H9 (cell line): Measurements from ENCODE around the gene HYAL3. TPM values are rescaled to one million over a fixed set of nuclear protein-coding genes. Genes with fewer than 3 reads are reported as not detected.

ENCODE experiments used
- DNase-seq: peaks from one replicate; pipeline ENCODE4 v3.0.0-alpha.2; 2017
- H2AFZ ChIP-seq: one replicate; pipeline ENCODE4 v1.6.1; 2013; ENCODE audit warnings: mild to moderate bottlenecking, low read length, control low read depth, moderate library complexity
- H2AK5ac ChIP-seq: 2 replicates; pipeline ENCODE4 v1.6.1; 2013; ENCODE audit warnings: low read length, control low read depth, mixed read lengths; ENCODE audit not compliant: insufficient read length
- H2BK120ac ChIP-seq: one replicate; pipeline ENCODE4 v1.6.1; 2013; ENCODE audit warnings: low read depth, mild to moderate bottlenecking, low read length, control low read depth, inconsistent platforms; ENCODE audit not compliant: poor library complexity, severe bottlenecking
- H2BK12ac ChIP-seq: 2 replicates; pipeline ENCODE4 v1.6.1; 2013; ENCODE audit warnings: low read length, control low read depth, mixed read lengths, low read depth; ENCODE audit not compliant: insufficient read length
- H2BK15ac ChIP-seq: 2 replicates; pipeline ENCODE4 v1.6.1; 2013; ENCODE audit warnings: low read depth, low read length, control low read depth
- H2BK20ac ChIP-seq: one replicate; pipeline ENCODE4 v1.6.1; 2013; ENCODE audit warnings: low read depth, mild to moderate bottlenecking, low read length, control low read depth, inconsistent platforms; ENCODE audit not compliant: poor library complexity, severe bottlenecking
- H2BK5ac ChIP-seq: 2 replicates; pipeline ENCODE4 v1.6.1; 2013; ENCODE audit warnings: low read length, control low read depth, mixed read lengths; ENCODE audit not compliant: insufficient read length
- H3K14ac ChIP-seq: 2 replicates; pipeline ENCODE4 v1.6.1; 2013; ENCODE audit warnings: low read length, control low read depth; ENCODE audit not compliant: insufficient read depth
- H3K18ac ChIP-seq: 2 replicates; pipeline ENCODE4 v1.6.1; 2013; ENCODE audit warnings: low read depth, mild to moderate bottlenecking, mixed read lengths, low read length, control low read depth; ENCODE audit not compliant: insufficient read length
- H3K23ac ChIP-seq: 2 replicates; pipeline ENCODE4 v1.6.1; 2013; ENCODE audit warnings: low read length, control low read depth, mixed read lengths, low read depth; ENCODE audit not compliant: insufficient read length
- H3K23me2 ChIP-seq: 2 replicates; pipeline ENCODE4 v1.6.1; 2013; ENCODE audit warnings: low read depth, mild to moderate bottlenecking, mixed read lengths, low read length, control low read depth; ENCODE audit not compliant: insufficient read length, poor library complexity, severe bottlenecking
- H3K27ac ChIP-seq: 2 replicates; pipeline ENCODE4 v1.5.1; 2013; ENCODE audit warnings: low read length, control low read depth, mixed read lengths, low read depth; ENCODE audit not compliant: insufficient read length
- H3K27me3 ChIP-seq: 2 replicates; pipeline ENCODE4 v1.6.1; 2013; ENCODE audit warnings: low read length, control low read depth, inconsistent platforms; ENCODE audit not compliant: insufficient read depth
- H3K4ac ChIP-seq: 2 replicates; pipeline ENCODE4 v1.6.1; 2013; ENCODE audit warnings: low read depth, mild to moderate bottlenecking, control low read depth, inconsistent platforms, low read length, moderate library complexity
- H3K4me1 ChIP-seq: 2 replicates; pipeline ENCODE4 v1.6.1; 2013; ENCODE audit warnings: low read length, control low read depth, inconsistent platforms; ENCODE audit not compliant: insufficient read depth
- H3K4me2 ChIP-seq: 2 replicates; pipeline ENCODE4 v1.6.1; 2013; ENCODE audit warnings: low read length, control low read depth, mixed read lengths; ENCODE audit not compliant: insufficient read length, insufficient read depth
- H3K56ac ChIP-seq: 2 replicates; pipeline ENCODE4 v1.6.1; 2013; ENCODE audit warnings: low read depth, mild to moderate bottlenecking, mixed read lengths, low read length, control low read depth; ENCODE audit not compliant: insufficient read length
- H3K79me1 ChIP-seq: 2 replicates; pipeline ENCODE4 v1.6.1; 2013; ENCODE audit warnings: low read depth, mild to moderate bottlenecking, moderate library complexity, low read length, control low read depth, inconsistent platforms; ENCODE audit not compliant: insufficient read depth, poor library complexity, severe bottlenecking
- H3K79me2 ChIP-seq: 2 replicates; pipeline ENCODE4 v1.6.1; 2013; ENCODE audit warnings: low read length, control low read depth, inconsistent platforms; ENCODE audit not compliant: insufficient read depth
- H3K9ac ChIP-seq: 2 replicates; pipeline ENCODE4 v1.6.1; 2013; ENCODE audit warnings: low read length, control low read depth, mixed read lengths; ENCODE audit not compliant: insufficient read length; ENCODE audit errors: extremely low read depth
- H3K9me3 ChIP-seq: one replicate; pipeline ENCODE4 v1.6.1; 2013; ENCODE audit warnings: low read depth, low read length, inconsistent platforms; ENCODE audit not compliant: control insufficient read depth
- H3T11ph ChIP-seq: one replicate; pipeline ENCODE4 v1.6.1; 2013; ENCODE audit warnings: mild to moderate bottlenecking, low read length, control low read depth, inconsistent platforms
- H4K20me1 ChIP-seq: one replicate; pipeline ENCODE4 v1.6.1; 2013; ENCODE audit not compliant: control insufficient read depth, insufficient read length, insufficient read depth
- H4K5ac ChIP-seq: 2 replicates; pipeline ENCODE4 v1.6.1; 2013; ENCODE audit warnings: low read depth, mild to moderate bottlenecking, mixed read lengths, low read length, control low read depth; ENCODE audit not compliant: insufficient read length
- H4K8ac ChIP-seq: replicated peaks from 2 replicates; pipeline ENCODE4 v1.6.1; 2013; ENCODE audit warnings: low read length, control low read depth, mixed read lengths, low read depth; ENCODE audit not compliant: insufficient read length
- H4K91ac ChIP-seq: 2 replicates; pipeline ENCODE4 v1.6.1; 2013; ENCODE audit warnings: low read depth, mild to moderate bottlenecking, moderate library complexity, mixed read lengths, low read length, control low read depth; ENCODE audit not compliant: insufficient read length
- H3K27ac Mint-ChIP-seq, 3 experiments: 2 replicates in 2 of 3; 3 replicates in 1 of 3; pipeline ENCODE4 v1.8.0; 2020 to 2021; ENCODE audit warnings: mixed read lengths in 3 of 3, mild to moderate bottlenecking in 1 of 3, moderate library complexity in 1 of 3
- H3K27me3 Mint-ChIP-seq: 2 replicates; pipeline ENCODE4 v1.8.0; 2021; ENCODE audit warnings: low read depth, mild to moderate bottlenecking, moderate library complexity, mixed read lengths
- H3K36me3 Mint-ChIP-seq, 3 experiments: 2 replicates in 2 of 3; 3 replicates in 1 of 3; pipeline ENCODE4 v1.8.0; 2020 to 2021; ENCODE audit warnings: low read depth in 3 of 3, mixed read lengths in 3 of 3; ENCODE audit not compliant: insufficient read depth in 1 of 3
- H3K4me1 Mint-ChIP-seq, 2 experiments: 2 replicates each; pipeline ENCODE4 v1.8.0; 2020; ENCODE audit warnings: mixed read lengths in 2 of 2
- H3K4me3 Mint-ChIP-seq, 2 experiments: 2 replicates in 1 of 2; 3 replicates in 1 of 2; pipeline ENCODE4 v1.8.0; 2020 to 2021; ENCODE audit warnings: mild to moderate bottlenecking in 2 of 2, mixed read lengths in 2 of 2, moderate library complexity in 1 of 2
- H3K9me3 Mint-ChIP-seq, 2 experiments: 2 replicates in 1 of 2; 3 replicates in 1 of 2; pipeline ENCODE4 v1.8.0; 2020; ENCODE audit warnings: mild to moderate bottlenecking in 2 of 2, mixed read lengths in 2 of 2, moderate library complexity in 1 of 2
- CTCF ChIP-seq: fragments of 200-600 bp; sonication (generic); conservative IDR thresholded peaks from 3 replicates; pipeline ENCODE4 v1.8.0; 2021; ENCODE audit warnings: antibody characterized with exemption, mild to moderate bottlenecking
- WGBS: extraction: QIAGEN DNeasy Blood & Tissue Kit; methylation state at CpG from one replicate; pipeline ENCODE4 v1.1.7; 2013; ENCODE audit warnings: missing lambda C conversion rate, low lambda C conversion rate, mixed read lengths; ENCODE audit not compliant: insufficient read length; ENCODE audit errors: extremely low coverage; 5-methylcytosine and 5-hydroxymethylcytosine counted together
- total RNA-seq: library from RNA; stranded (reverse); gene quantifications from 2 replicates; pipeline ENCODE4 v1.2.1, GENCODE V29; 2021

Gene HYAL3
- total RNA-seq, 1 experiment from 2014 or later: 3.1 TPM

GRCh38 chr3:50330330-50330729 is 31.1 kb upstream of the HYAL3 start:
- H2BK5ac ChIP-seq: no peak overlapping the region
- H3K79me1 ChIP-seq: peaks cover 6% of the 10 kb centered on the region
- H4K5ac ChIP-seq: no peak overlapping the region
- no peak overlapping the region for H2AFZ ChIP-seq
- no peak overlapping the region for H3K27ac ChIP-seq
- no peak overlapping the region for H2BK15ac ChIP-seq
- no peak overlapping the region for H3K18ac ChIP-seq
- no peaks in the 10 kb centered on the region for H3K4me1 ChIP-seq
- no peak overlapping the region for H3K14ac ChIP-seq
- Mint-ChIP-seq H3K36me3 (peaks cover 17 to 55% (median 53%) of the 10 kb centered on the region in 3 experiments; a peak in 6 of 7 replicates), H3K27me3 (no peaks in the 10 kb centered on the region; the same call in 1 of the 2 replicates), H3K9me3 (no peaks in the 10 kb centered on the region), H3K4me3 (no peak overlapping the region), H3K4me1 (peaks cover 8 to 22% of the 10 kb centered on the region in 2 experiments), H3K27ac (no peak overlapping the region)
- no peak for TF ChIP-seq CTCF
- peaks cover 4% of the 10 kb centered on the region; the same call in 1 of the 2 replicates for H3K79me2 ChIP-seq
- no peak overlapping the region for H3T11ph ChIP-seq
- H3K9me3 ChIP-seq: no peaks in the 10 kb centered on the region
- H4K91ac ChIP-seq: no peak overlapping the region
- no peak overlapping the region for H3K56ac ChIP-seq
- H2AK5ac ChIP-seq: no peak overlapping the region
- H4K20me1 ChIP-seq: no peaks in the 10 kb centered on the region
- no peak overlapping the region for H2BK12ac ChIP-seq
- H3K23ac ChIP-seq: no peak overlapping the region
- no peak overlapping the region for H2BK20ac ChIP-seq
- DNase-seq: no peak
- H4K8ac ChIP-seq: no peak overlapping the region
- H3K23me2 ChIP-seq: peaks cover 9% of the 10 kb centered on the region
- WGBS: no CpG with 5 or more reads among the region's 10 CpGs
- H3K4me2 ChIP-seq: no peak overlapping the region
- H2BK120ac ChIP-seq: no peak overlapping the region
- no peak overlapping the region for H3K9ac ChIP-seq
- no peaks in the 10 kb centered on the region for H3K27me3 ChIP-seq
- H3K4ac ChIP-seq: no peak overlapping the region
